GM12873 (cell line): ENCODE measurements around the gene FERMT1.

ENCODE experiments used
- CTCF ChIP-seq: IDR thresholded peaks from 2 replicates; pipeline ENCODE4 v1.5.1; 2012; ENCODE audit warnings: low read depth, mild to moderate bottlenecking, moderate library complexity, low read length, control low read depth; ENCODE audit not compliant: insufficient read depth; ENCODE audit errors: missing control alignments

Gene FERMT1

GRCh38 chr20:6116758-6117157 is 6.1 kb downstream of the FERMT1 start:
- TF ChIP-seq CTCF: no peak

- no peak for TF ChIP-seq CTCF
These were observed 7.5 kb downstream of the FERMT1 start for GRCh38 chr20:6115221-6115895.

- no peak for TF ChIP-seq CTCF
These were observed 8.1 kb downstream of the FERMT1 start for GRCh38 chr20:6114696-6115095.

GRCh38 chr20:6113951-6114350 is 8.9 kb downstream of the FERMT1 start:
- no peak for TF ChIP-seq CTCF

GRCh38 chr20:6108330-6108729 is 14.5 kb downstream of the FERMT1 start:
- TF ChIP-seq CTCF: no peak

- TF ChIP-seq CTCF: no peak
These were observed 18.2 kb downstream of the FERMT1 start for GRCh38 chr20:6104493-6105188.

GRCh38 chr20:6103301-6103700 is 19.5 kb downstream of the FERMT1 start:
- TF ChIP-seq CTCF: no peak
